Left kidney (tissue), 2 donors: Measurements from ENCODE around the gene TOMM5. TPM values are rescaled to one million over a fixed set of nuclear protein-coding genes. Genes with fewer than 3 reads are reported as not detected.
A peak's percentile ranks its signal among the peaks of the same experiment; 100 is the strongest.
"Not testable (repeated sequence)": the region's sequence is repeated elsewhere in the genome, so short reads cannot be mapped to it uniquely, and the experiment has no call there.

ENCODE experiments used
- DNase-seq: peaks from one replicate; pipeline ENCODE4 v3.0.0-alpha.2; 2013
- polyA plus RNA-seq: library from polyadenylated mRNA; unstranded; fragments of 120-200 nt; gene quantifications from one replicate; pipeline ENCODE4 v1.2.1, GENCODE V29; 2013; ENCODE audit not compliant: insufficient read length

TOMM5 gene
- polyA plus RNA-seq, 1 donor, result 118 TPM

DNA sequence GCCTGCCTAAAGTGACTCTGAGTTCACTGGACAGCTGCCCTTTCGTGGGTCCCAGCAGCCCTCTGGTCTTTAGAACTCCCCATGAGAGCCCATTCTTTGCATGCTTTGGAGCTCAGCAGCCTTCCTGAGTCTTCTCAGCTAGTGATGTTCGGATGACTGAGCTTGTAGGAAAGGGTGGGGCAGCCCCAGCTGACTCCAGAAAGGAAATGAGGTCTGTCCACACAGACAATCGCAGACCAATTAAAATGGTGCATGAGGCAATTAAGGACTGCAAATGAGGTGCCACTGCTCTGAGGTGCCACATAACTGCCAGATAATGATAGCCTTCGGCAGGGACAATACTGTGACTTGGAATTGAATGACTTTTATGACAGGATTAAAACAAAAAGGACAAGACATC is 25.4 kb upstream of the TOMM5 start:
- DNase-seq, result no peak

DNA sequence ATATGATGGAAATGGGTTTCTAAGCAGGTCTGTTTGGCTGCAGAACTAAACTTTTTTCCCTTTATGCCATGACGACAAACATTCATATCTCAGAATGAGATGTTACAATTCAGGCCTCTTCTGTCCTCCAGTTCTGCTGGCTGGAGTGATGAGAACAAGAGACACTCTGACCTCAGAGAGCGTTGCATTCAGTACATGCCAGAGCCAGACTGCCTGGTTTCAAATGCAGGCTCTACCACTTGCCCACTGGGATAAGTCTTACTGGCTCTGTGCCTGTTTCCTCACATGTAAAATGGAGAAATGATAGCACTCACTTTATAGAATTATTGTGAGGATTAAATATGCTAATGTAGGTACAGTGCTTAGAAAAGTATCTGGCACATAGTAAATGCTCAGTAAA is 24.8 kb upstream of the TOMM5 start:
- DNase-seq, result no peak

DNA sequence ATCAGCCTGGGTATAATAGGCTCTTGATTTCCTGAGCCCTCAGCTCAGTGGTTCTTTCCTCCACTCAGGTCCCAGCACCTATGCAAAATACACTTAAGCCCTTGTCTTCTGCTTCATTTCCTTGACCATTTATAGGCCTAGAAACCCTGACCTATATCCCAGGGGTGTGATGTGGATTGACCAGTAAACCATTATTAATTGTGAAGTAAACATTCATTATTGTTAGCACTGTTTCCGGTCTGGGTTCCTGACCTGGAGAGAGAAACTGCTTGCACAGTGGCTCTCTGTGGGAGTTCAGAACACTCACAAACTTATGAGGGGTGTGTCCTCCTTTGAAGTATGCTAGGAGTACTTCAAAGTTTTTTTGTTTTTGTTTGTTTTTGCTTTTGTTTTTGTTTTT is 19.6 kb upstream of the TOMM5 start:
- no peak for DNase-seq

DNA sequence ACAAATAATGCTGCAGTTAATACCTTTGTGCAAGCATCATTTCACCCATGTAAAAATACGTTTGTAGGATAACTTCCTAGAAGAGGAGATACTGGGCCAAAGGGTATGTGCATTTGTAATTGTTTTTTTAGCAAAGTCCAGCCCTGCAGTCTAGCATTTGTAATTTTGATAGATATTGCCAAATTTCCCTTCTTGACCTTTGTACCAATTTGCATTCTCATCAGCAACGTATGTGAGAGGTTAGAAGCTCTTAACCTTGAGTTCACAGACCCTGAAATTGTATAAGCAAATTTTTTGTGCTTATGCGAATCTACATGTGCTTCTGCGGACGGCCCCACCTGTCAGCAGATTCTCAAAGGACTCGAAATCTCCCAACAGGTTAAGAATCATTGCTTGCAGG is 18.6 kb upstream of the TOMM5 start:
- DNase-seq, result no peak

DNA sequence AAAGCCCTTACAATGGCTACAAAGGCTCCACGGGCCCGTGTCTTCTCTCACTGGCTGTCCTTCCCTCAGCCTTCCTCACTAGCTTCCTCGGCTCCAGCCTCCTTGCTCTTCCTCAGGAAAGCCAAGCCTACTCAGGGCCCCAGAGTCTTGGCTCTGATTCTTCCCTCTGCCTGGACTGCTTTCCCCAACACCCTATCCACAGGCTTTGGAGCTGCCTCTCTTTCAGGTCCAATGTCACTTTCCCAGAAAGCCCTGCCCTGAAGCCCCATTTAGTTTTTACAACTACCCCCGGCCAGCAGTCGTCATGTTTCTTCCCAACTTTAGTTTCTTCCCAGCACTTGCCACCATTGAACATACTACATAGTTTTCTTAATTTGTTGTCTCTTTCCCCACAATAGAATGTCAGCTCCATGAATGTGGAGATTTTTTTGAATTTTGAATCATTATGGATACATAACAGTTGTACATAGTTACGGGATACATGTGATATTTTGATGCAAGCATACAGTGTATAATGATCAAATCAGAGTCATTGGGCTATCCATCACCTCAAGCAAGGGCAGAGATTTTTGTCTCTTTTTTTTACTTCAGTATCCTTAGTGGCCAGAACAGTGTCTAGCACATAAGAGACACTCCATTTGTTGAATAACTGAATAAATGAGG is 17.5 kb upstream of the TOMM5 start:
- DNase-seq, result no peak

DNA sequence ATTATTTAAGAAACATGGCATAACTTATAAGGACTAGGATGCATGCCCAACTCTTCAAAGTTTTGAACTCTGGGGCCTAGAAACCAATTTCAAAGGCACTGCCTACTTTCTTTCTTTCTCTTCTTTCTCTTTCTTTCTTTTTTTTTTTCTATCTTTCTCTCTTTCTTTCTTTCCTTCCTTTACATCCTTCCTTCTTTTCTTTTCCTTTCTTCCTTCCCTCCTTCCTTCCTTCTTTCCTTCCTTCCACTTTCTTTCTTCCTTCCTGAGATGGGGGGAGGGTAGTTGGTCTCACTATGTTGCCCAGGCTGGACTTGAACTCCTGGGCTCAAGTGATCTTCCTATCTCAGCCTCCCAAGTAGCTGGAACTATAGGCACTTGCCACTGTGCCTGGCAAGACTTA is 15.9 kb upstream of the TOMM5 start:
- DNase-seq, result no peak

DNA sequence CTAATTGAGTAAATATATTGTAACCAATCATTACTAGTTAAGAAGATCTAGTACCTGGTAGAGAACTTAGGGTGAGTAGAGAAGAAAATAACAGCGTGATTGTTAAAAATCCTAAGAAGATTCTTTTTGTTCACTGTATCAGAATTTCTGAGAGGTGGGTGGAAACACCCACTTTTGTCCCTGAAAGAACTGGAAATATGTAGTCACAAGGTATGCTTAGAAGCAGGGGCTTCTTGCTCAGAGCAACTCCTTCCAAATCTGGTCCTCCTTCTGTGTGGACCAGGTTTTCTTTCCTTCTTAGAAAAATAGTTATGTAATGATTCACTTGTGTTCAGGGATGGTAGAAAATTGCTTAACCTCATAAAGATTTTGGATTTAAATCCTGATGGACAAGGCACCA is 11.9 kb upstream of the TOMM5 start:
- no peak for DNase-seq

DNA sequence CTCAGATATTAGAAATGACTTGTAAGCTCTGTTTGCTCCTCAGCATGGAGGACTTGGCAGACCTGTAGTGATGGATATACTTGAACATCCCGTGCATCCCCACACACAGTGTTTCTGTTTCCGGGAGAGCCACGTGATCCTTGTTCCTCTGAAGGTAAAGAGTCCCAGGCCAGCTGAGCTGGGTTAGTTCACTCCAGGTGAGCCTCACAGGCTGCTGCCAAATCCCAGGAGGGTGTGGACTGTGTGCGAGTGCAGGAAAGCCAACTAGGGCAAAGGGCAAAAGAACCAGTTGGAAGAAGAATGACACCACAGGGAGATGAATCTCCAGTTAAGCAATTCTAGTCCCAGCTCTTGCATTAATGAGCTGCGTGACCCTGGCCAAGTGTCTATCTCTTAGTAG is 10.4 kb upstream of the TOMM5 start:
- no peak for DNase-seq

DNA sequence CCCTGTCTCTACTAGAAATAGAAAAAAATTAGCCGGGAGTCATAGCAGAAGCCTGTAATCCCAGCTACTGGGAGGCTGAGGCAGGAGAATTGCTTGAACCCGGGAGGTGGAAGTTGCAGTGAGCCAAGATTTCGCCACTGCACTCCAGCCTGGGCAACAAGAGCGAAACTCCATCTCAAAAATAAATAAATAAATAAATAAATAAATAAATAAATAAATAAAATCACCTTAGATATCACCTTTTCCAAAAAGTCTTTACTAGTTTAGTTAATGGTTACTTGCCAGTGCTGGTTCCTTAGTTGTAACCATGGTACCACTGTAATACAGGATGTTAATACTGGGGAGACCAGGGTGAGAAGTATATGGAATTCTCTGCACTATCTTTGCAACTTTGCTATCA is 9.7 kb upstream of the TOMM5 start:
- DNase-seq, result not testable (repeated sequence)

DNA sequence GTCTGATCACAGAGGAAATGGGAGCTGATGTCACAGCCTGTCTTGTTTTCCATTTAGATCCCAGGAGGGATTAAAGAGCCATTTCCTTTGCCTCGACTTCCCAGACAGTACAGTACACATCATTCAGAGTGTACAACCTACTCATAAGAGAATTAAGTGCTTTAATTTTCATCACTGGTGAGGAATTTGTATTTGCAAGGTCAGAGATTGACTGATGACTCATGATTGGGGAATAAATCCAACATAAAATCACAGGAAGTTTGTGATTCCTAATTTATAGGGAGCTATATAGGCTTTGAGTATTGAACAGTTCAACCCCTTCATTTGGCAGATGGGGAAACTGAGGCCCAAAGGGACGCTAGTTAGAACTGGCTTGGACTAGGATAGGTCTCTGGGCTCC is 4.1 kb upstream of the TOMM5 start:
- no peak for DNase-seq

DNA sequence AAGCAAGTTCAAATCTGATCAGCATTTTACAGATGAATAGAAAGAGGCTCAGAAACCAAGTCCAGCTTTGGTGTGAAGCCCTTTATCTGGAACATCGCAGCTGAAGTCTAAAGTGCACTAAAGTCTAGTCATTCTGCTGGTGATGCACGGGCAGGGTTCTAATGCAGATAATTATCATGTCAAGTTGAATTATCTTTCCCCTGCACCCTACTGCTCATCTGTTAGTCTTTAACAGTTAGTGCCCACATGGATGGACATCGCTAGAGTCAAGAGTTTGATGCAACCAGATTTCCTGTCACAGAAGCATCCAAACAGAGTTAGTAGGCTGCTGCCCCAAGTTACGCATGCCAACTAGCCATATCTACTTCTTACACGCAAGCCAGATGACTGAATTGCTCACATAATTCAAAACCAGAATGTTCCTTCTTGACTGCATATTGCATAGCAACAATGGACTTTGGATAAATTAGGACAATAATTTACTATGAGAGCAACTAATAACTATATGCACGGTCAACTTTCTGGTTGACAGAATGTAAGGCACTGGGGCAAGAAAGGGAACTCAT is 1.6 kb upstream of the TOMM5 start:
- DNase-seq, result no peak

DNA sequence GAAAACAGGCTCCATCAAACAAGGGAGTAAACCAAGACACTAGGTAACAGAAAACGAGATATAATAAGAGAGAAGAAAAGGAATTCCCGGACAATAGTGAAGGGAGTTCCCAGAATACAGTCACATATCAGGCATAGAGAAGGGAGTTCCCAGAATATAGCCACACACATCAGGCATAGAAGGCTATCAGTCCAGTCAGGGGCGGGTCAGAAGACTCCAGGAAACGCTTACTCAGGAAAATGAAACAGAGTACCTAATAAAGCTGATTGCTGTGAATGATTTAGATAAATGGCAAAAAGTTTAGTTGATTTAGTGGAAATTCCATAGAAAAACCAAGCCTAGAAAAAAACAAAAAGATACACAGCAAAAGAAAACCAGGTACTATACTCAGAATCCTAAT is 4.9 kb downstream of the TOMM5 start:
- DNase-seq, result no peak

DNA sequence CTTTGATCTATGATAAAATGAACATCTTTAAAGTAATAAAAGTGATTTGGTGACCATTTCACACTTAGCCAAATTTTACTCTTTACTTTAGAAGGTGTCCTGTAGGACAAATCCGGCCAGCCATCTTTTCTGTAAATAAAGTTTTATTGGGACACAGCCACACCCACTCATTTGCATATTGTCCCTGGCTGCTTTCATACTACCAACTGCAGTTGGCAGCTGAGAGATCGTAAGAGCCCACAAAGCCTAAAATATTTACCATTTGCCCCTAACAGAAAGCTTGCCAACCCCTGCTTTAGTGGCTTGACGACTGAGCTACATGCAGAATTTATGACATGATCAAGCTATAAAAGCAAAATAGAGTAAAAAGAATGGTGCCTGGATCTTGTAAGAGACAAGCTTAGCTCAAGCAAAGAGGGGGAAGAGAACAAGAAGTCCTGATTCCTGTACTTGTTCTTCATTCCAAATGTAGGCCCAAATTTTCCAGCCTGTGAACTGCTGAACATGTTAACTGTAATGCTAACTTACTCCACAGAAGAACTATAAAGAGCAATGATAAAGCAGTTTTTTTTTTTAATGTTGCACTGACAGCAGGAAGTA is 8.8 kb downstream of the TOMM5 start:
- DNase-seq, result no peak

DNA sequence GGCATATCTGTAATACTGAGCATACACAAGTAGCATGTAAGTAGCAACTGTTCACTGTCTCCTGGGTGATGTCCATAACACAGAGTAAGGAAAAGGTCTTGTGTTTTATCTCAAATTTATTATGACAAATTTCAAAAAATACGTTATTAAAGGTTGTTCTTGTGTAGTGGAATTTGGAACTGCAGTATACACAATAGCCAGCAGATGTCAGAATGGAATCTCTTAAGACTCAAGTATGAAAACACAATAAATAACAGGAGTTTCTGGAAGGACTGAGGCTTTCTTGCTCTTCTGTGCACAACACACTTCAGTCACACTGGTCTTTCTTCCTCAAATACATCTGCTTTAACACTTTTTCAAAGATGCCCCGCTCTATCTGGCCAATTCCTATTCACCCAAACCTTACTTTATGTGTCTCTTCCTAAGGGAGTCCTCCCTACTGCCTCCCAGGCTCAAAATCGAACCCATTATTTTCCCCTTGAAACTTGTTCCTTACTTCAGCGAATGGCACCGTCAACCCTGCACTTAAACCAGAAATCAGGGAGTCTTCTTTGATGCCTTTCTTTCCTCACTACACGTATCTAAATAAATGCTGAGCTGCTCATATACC is 9.7 kb downstream of the TOMM5 start:
- DNase-seq, result peak; percentile 50

DNA sequence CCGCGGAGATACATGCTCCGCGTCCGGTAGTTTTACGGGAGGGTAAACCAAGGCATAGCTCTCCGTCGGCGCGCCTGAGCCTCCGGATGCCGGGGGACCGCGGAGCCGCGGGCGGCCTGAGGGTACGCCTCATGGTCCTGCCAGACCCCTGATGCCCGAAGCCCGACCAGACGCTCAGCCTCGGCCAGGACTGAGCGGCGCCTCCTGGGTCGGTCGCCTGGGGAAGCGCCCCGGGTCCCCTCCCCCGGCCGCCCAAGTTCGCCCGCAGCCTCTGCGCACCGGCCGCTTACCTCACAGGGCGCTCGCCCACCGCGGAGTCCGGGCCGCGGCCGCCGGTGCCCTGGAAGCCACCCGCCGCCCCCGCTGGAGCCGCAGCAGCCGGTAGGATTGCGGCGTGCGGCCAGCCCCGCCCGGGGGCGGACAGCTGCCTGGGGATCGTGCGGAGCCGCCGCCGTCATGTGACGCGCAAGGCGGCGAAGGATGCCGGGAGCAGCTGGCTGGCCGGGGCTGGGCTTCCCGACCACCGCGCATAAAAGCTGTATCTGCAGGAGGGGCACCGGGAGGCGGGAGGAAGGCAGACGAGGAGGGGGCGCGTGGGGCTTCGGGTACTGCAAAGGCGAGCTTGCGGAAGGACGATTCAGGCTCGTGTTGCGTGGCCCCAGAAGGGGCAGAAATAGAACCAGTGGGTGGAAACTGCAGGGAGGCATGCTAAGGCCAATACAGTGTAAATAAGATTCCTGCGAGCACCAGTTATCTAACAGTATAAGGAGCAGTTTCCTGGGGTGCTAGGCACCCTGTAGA is 16.3 kb downstream of the TOMM5 start, which contains the start of gene FBXO10:
TSS of gene FBXO10 (minus strand) at position 460 of the 801 bp plus-strand sequence. CDS start 34,612 bp downstream, outside the sequence.
- peak; percentile 75 for DNase-seq

DNA sequence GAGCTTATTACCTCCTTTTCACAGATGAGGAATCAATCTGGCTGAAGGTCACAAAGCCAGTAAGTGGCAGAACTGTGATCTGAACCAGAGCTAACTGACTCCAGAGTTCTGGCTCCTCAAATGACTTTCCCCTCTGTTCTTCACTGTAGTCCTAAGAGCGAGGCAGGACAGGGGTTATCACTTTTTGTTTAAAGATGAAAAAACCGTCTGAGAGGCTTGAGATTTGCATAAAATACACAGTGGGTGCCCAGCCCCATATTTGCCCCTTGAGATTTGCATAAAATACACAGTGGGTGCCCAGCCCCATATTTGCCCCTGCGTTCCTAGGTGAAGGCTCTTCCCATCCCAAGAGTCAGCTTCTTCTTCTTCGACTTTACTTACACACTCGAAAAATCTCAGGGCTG is 16.9 kb downstream of the TOMM5 start:
- no peak for DNase-seq

DNA sequence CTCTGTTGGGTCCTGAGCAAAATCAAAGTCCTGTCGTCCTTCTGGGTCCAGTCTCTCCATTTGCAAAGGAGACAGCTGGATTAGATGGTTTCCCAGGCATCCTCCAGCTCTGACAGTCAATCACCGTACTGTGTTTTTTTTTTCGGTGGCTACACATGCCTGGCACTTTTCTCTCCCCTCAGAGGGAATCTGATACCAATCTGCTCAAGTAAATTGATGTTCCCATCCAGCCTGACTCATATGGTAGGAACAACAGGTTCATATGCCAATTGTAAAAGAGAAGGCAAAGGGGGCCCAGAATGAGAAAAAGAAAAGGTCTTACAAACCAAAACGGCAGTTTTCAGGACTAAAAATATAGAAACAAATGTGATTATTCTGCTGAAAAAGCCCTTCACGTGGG is 17.4 kb downstream of the TOMM5 start:
- peak; percentile 28 for DNase-seq

DNA sequence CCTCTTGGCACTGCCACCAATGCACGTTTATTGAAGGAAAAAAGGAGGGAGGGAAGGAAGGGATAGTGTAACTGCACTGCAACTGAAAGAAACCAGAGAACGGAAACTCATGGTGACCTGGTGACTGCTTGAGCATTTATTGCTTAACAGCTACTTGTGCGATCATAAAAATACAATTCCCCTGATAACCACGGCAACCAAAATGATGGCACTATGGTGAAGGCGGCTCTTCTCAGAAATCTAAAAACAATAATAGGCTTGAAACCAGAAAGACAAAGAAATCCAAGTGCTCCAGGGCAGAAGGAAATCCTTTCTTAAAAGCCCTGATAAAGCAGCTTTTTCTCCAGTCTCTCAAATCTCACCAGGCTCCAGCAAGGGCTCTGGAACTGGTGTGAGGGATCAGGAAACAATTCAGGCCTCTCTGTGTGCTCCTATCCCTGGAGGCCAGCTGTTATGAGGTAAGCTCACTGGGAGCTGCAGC is 18.1 kb downstream of the TOMM5 start:
- peak; percentile 33 for DNase-seq

DNA sequence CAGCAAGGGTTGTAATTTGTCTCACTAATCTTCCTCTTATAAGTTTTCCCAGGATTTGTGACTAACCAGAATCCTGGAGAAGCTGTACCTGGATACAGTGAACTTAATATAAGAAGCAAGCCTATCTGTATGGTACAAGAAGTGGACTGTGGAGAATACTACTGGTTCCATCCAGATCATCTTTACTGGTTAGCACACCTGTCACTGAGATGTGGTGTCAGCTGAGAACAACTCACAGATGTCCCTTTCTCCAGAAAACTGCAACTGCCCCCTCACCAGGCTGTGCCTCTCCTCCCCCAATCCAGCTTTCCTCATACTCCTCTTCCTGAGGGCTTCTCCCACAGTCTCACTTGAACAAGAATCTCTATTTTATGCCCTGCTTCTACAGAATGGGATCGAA is 21.1 kb downstream of the TOMM5 start:
- no peak for DNase-seq

DNA sequence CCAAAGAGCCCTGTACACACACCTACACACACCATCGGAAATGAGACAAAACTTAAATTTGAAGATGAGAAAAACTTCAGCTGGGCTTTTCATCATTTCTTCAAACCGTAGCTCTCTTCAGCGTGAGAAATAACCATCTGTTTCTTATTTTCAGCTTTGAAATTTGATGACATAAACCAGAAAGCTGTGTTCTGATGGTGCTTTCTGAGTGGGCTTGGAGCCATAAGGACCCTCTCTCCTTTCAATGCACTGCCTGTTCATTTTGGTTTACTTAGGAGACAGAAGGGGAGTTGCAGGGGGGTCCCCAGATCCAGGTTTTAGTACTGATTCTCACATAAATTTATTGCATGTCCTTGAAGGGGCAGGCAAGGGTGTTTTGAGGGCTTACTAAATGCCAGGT is 25.7 kb downstream of the TOMM5 start:
- no peak for DNase-seq

DNA sequence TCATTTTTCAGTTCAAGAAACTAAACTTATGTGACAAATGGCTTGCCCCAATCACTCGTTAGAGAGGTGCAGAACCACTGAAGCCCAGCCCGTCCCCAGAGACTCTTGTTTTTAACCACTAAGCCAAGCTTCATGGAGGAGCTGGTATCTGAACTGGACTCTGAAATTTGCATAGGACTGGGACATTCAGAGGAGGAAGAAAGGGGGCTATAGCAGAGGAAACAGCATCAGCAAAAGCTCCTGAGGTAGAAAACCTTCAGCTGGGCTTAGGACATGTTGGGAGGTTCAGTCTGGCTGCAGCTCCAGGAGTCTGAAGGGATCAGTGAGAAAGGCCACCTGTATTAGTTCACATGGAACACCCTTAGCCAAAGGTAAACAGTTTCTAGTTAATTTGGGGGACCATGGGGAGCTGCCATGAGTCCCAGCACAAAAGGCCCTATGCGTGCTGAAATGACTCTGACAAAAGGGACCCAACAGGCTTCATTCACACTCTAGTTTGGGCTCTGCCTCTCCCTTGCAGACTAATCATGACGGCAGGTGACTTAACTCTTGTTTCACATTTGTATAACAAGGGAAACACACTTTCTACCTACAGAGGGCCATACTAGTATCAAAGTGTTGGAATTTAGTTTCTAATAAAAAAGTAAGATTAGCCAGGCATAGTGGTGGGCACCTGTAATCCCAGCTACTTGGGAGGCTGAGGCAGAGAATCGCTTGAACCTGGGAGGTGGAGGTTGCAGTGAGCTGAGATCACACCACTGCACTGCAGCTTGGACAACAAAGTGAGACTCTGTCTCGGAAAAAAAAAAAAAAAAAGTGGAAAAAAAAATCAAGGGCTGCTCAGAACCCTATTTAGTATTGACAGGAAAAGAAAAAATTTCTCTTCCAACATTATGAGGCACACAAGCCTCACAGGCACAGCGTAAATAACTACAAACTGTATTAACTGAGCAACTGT is 26.5 kb downstream of the TOMM5 start:
- no peak for DNase-seq
